CD14-positive monocyte (primary cell): ENCODE results near the gene EPG5. TPM values are rescaled to one million over a fixed set of nuclear protein-coding genes. Genes with fewer than 3 reads are reported as not detected.

Experiments
- DNase-seq, 3 donors: peaks; one replicate each; pipeline ENCODE4 v3.0.0-alpha.2; 2011 to 2022
- H2AFZ ChIP-seq: 2 replicates; pipeline ENCODE4 v1.6.0; 2012; ENCODE audit warnings: mild to moderate bottlenecking, low read depth, low read length, inconsistent platforms; ENCODE audit not compliant: insufficient read depth, poor library complexity, severe bottlenecking
- H3K27ac ChIP-seq, 2 donors: 1 replicate in 1 of 2; 2 replicates in 1 of 2; pipeline ENCODE4 v1.5.1; 2012 to 2013; ENCODE audit warnings: low read length in 2 of 2, control low read depth in 1 of 2, inconsistent platforms in 1 of 2, low read depth in 1 of 2, mild to moderate bottlenecking in 1 of 2
- H3K27me3 ChIP-seq, 2 donors: one replicate each; pipeline versions ENCODE4 v1.6.0 to v1.6.1; 2011 to 2013; ENCODE audit warnings: low read length in 2 of 2; ENCODE audit not compliant: control insufficient read depth in 2 of 2, insufficient read depth in 2 of 2
- H3K36me3 ChIP-seq, 2 donors: replicated peaks in 1 of 2; 1 replicate in 1 of 2; 2 replicates in 1 of 2; pipeline versions ENCODE4 v1.5.1 to v1.6.1; 2012 to 2013; ENCODE audit warnings: low read length in 2 of 2, control low read depth in 1 of 2, inconsistent platforms in 1 of 2, mild to moderate bottlenecking in 1 of 2; ENCODE audit not compliant: insufficient read depth in 2 of 2, control insufficient read depth in 1 of 2
- H3K4me1 ChIP-seq, 2 donors: 1 replicate in 1 of 2; 2 replicates in 1 of 2; pipeline versions ENCODE4 v1.5.1 to v1.6.1; 2012 to 2013; ENCODE audit warnings: low read length in 2 of 2, control low read depth in 1 of 2, inconsistent platforms in 1 of 2, mild to moderate bottlenecking in 1 of 2, moderate library complexity in 1 of 2; ENCODE audit not compliant: insufficient read depth in 2 of 2, control insufficient read depth in 1 of 2
- H3K4me2 ChIP-seq: replicated peaks from 2 replicates; pipeline ENCODE3; 2012; ENCODE audit warnings: low read length, moderate library complexity, mild to moderate bottlenecking; ENCODE audit not compliant: poor library complexity, severe bottlenecking; ENCODE audit errors: extremely low read depth
- H3K4me3 ChIP-seq, 3 experiments: fragments of 200-600 bp in 1 of 3; sonication (generic) in 1 of 3; replicated peaks in 1 of 3; 1 replicate in 2 of 3; 2 replicates in 1 of 3; pipeline ENCODE4 v1.5.1; 2011 to 2013; ENCODE audit warnings: low read length in 3 of 3, mild to moderate bottlenecking in 3 of 3, control low read depth in 2 of 3, low read depth in 2 of 3, inconsistent platforms in 1 of 3, moderate library complexity in 1 of 3
- H3K79me2 ChIP-seq: 2 replicates; pipeline ENCODE4 v1.6.0; 2012; ENCODE audit warnings: mild to moderate bottlenecking, control low read depth, inconsistent platforms, low read length, moderate library complexity; ENCODE audit not compliant: insufficient read depth
- H3K9ac ChIP-seq: 2 replicates; pipeline ENCODE4 v1.6.0; 2017; ENCODE audit warnings: low read length, mild to moderate bottlenecking; ENCODE audit not compliant: insufficient read depth, poor library complexity, severe bottlenecking
- H3K9me3 ChIP-seq, 2 donors: replicated peaks in 1 of 2; 1 replicate in 1 of 2; 2 replicates in 1 of 2; pipeline versions ENCODE4 v1.5.1 to v1.6.1; 2012 to 2013; ENCODE audit warnings: low read length in 2 of 2, control low read depth in 1 of 2; ENCODE audit not compliant: control insufficient read depth in 1 of 2, insufficient read depth in 1 of 2
- H4K20me1 ChIP-seq: 2 replicates; pipeline ENCODE4 v1.6.0; 2012; ENCODE audit warnings: mild to moderate bottlenecking, low read length, control low read depth, moderate library complexity; ENCODE audit not compliant: insufficient read depth
- H3K27ac Mint-ChIP-seq, 7 donors: one replicate each; pipeline ENCODE4 v1.8.0; 2020; ENCODE audit warnings: mild to moderate bottlenecking in 7 of 7, mixed read lengths in 7 of 7, moderate library complexity in 6 of 7, inconsistent platforms in 2 of 7
- H3K27me3 Mint-ChIP-seq, 3 donors: one replicate each; pipeline ENCODE4 v1.8.0; 2021 to 2022; ENCODE audit warnings: low read depth in 3 of 3, mild to moderate bottlenecking in 3 of 3, mixed read lengths in 3 of 3, moderate library complexity in 3 of 3, inconsistent platforms in 1 of 3
- H3K36me3 Mint-ChIP-seq, 2 donors: one replicate each; pipeline ENCODE4 v1.8.0; 2020; ENCODE audit warnings: mixed read lengths in 2 of 2, inconsistent platforms in 1 of 2, mild to moderate bottlenecking in 1 of 2
- H3K4me1 Mint-ChIP-seq: one replicate; pipeline ENCODE4 v1.8.0; 2020; ENCODE audit warnings: mild to moderate bottlenecking, mixed read lengths
- H3K4me3 Mint-ChIP-seq, 2 donors: one replicate each; pipeline ENCODE4 v1.8.0; 2020; ENCODE audit warnings: mild to moderate bottlenecking in 2 of 2, mixed read lengths in 2 of 2, moderate library complexity in 1 of 2
- H3K9me3 Mint-ChIP-seq, 7 donors: one replicate each; pipeline ENCODE4 v1.8.0; 2020 to 2022; ENCODE audit warnings: mixed read lengths in 7 of 7, mild to moderate bottlenecking in 6 of 7, moderate library complexity in 6 of 7, inconsistent platforms in 2 of 7
- WGBS: methylation state at CpG from one replicate; pipeline ENCODE4 v1.1.5; 2013; ENCODE audit warnings: missing lambda C conversion rate; ENCODE audit not compliant: insufficient coverage; 5-methylcytosine and 5-hydroxymethylcytosine counted together
- intact Hi-C, 2 donors: fragments of 100-400 bp; cut with micrococcal nuclease; formaldehyde crosslinking; loops; one replicate each; pipeline versions ENCODE4 v1.15.0 to v1.15.1; 2023
- polyA plus RNA-seq, 3 donors: library from polyadenylated mRNA; depleted of rRNA in 1 of 3; unstranded in 2 of 3; stranded (reverse) in 1 of 3; fragments of 300-500 nt in 2 of 3; fragments of >200 nt in 1 of 3; fragmentation: Illumina TruSeq in 2 of 3; gene quantifications; 1 replicate in 2 of 3; 2 replicates in 1 of 3; pipeline ENCODE4 v1.2.3, GENCODE V29; 2012 to 2021
- TF ChIP-seq, protein P1 (sequence below): fragments of 200-600 bp; IDR thresholded peaks from one replicate; pipeline ENCODE4 v1.8.0; 2022; ENCODE audit warnings: antibody characterized with exemption, mild to moderate bottlenecking

EPG5 gene
- polyA plus RNA-seq, 3 donors: 1.3 to 15.9 (median 1.4) TPM

GRCh38 chr18:45978084-45978483 is 11.0 kb upstream of the EPG5 start:
- no peaks in the 10 kb centered on the region for H3K9me3 Mint-ChIP-seq
- Histone ChIP-seq H3K27me3 (no peaks in the 10 kb centered on the region), H3K4me1 (peaks cover 11 to 22% of the 10 kb centered on the region in 2 donors), H3K79me2 (no peaks in the 10 kb centered on the region), H2AFZ (no peak overlapping the region), H3K9ac (no peak overlapping the region), H4K20me1 (no peaks in the 10 kb centered on the region), H3K4me2 (no peak overlapping the region), H3K4me3 (no peak overlapping the region), H3K36me3 (no peaks in the 10 kb centered on the region), H3K9me3 (no peaks in the 10 kb centered on the region), H3K27ac (no peak overlapping the region)
- peaks cover 5 to 14% of the 10 kb centered on the region in 2 donors for H3K36me3 Mint-ChIP-seq
- peaks cover 0 to 2% (median 0%) of the 10 kb centered on the region in 3 donors for H3K27me3 Mint-ChIP-seq
- intact Hi-C loops: loop anchor here in 1 of 2 donors (10.0 kb wide), 1 partner anchor 313 kb away; no protein-coding TSS in a partner anchor
- no peak overlapping the region for H3K4me3 Mint-ChIP-seq
- WGBS: 100% methylated on average over 1 of the region's 1 CpG
- H3K4me1 Mint-ChIP-seq: peaks cover 33% of the 10 kb centered on the region
- DNase-seq: peak in 2 of 3 donors; percentile 22 to 73
- TF ChIP-seq, protein P1, sequence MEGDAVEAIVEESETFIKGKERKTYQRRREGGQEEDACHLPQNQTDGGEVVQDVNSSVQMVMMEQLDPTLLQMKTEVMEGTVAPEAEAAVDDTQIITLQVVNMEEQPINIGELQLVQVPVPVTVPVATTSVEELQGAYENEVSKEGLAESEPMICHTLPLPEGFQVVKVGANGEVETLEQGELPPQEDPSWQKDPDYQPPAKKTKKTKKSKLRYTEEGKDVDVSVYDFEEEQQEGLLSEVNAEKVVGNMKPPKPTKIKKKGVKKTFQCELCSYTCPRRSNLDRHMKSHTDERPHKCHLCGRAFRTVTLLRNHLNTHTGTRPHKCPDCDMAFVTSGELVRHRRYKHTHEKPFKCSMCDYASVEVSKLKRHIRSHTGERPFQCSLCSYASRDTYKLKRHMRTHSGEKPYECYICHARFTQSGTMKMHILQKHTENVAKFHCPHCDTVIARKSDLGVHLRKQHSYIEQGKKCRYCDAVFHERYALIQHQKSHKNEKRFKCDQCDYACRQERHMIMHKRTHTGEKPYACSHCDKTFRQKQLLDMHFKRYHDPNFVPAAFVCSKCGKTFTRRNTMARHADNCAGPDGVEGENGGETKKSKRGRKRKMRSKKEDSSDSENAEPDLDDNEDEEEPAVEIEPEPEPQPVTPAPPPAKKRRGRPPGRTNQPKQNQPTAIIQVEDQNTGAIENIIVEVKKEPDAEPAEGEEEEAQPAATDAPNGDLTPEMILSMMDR: no peak
- no peak overlapping the region for H3K27ac Mint-ChIP-seq

DNA sequence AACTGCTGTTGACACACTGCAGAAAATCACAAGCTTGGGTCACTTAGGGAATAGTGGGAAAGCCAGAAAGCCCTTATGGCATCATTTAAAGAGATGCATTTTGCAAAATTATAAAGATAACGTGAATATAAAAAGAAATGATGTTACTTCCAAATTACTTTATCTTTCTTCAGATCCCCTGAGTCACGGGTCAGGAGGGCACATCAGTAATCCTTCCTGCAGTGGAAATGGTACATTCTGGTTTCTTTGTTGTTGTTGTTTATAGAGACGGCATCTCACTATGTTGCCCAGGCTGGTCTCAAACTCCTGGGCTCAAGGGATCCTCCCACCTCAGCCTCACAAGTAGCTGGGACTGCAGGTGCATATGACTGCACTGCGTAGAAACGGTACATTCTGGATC is 9.8 kb upstream of the EPG5 start:
- Mint-ChIP-seq H3K27me3 (peaks cover 0 to 2% (median 0%) of the 10 kb centered on the region in 3 donors), H3K36me3 (peaks cover 0 to 6% of the 10 kb centered on the region in 2 donors), H3K9me3 (no peaks in the 10 kb centered on the region), H3K4me3 (no peak overlapping the region), H3K4me1 (peaks cover 24% of the 10 kb centered on the region), H3K27ac (no peak overlapping the region)
- Histone ChIP-seq H3K9ac (no peak overlapping the region), H4K20me1 (no peaks in the 10 kb centered on the region), H3K27ac (no peak overlapping the region), H2AFZ (no peak overlapping the region), H3K27me3 (no peaks in the 10 kb centered on the region), H3K4me1 (peaks cover 5 to 15% of the 10 kb centered on the region in 2 donors), H3K36me3 (no peaks in the 10 kb centered on the region), H3K4me2 (no peak overlapping the region), H3K4me3 (no peak overlapping the region), H3K9me3 (no peaks in the 10 kb centered on the region), H3K79me2 (no peaks in the 10 kb centered on the region)
- TF ChIP-seq, protein P1: no peak
- 100% methylated on average over 2 of the region's 5 CpGs for WGBS
- DNase-seq: no peak
- intact Hi-C loops: loop anchor here in 1 of 2 donors (10.0 kb wide), 1 partner anchor 312 kb away; no protein-coding TSS in a partner anchor
